ENCODE measurements around the gene CCDC178.
"Not testable (repeated sequence)": the region's sequence is repeated elsewhere in the genome, so short reads cannot be mapped to it uniquely, and the experiment has no call there.

The CCDC178 gene

GRCh38 chr18:33169218-33169617 is 271.3 kb downstream of the CCDC178 start:
- H3K4me2 ChIP-seq (ENCODE audit: low read depth, low read length, poor library complexity, severe bottlenecking) = no peak overlapping the region
- H3K36me3 ChIP-seq (ENCODE audit: low read length) = no peaks in the 10 kb centered on the region
- H3K9me3 ChIP-seq (ENCODE audit: insufficient read depth, low read length) = no peaks in the 10 kb centered on the region
- no peaks in the 10 kb centered on the region for H3K27me3 ChIP-seq (ENCODE audit: low read length)
- no peak overlapping the region for H3K27ac ChIP-seq (ENCODE audit: low read depth, low read length)
- H3F3A ChIP-seq (ENCODE audit: insufficient read depth) = no peaks in the 10 kb centered on the region
- no peaks in the 10 kb centered on the region for H3K79me2 ChIP-seq (ENCODE audit: insufficient read depth, low read length)
- no peak overlapping the region for H3K9ac ChIP-seq (ENCODE audit: low read length)
- no peaks in the 10 kb centered on the region for H4K20me1 ChIP-seq (ENCODE audit: low read depth, low read length)
- H3K9me2 ChIP-seq (replicated peaks; ENCODE audit: insufficient read depth, low read length) = no peaks in the 10 kb centered on the region
- TF ChIP-seq EZH2phosphoT487 (conservative IDR thresholded peaks at IDR 0.05; ENCODE audit: low read length) = no peak
- TF ChIP-seq CTCF (IDR thresholded peaks at IDR 0.05; ENCODE audit: insufficient read depth, low read length, poor library complexity, severe bottlenecking) = no peak
- H3K4me3 ChIP-seq (ENCODE audit: insufficient read depth, low read length, poor library complexity, severe bottlenecking) = no peak overlapping the region
- H2AFZ ChIP-seq (ENCODE audit: low read depth, low read length, severe bottlenecking) = no peak overlapping the region

- H3K9ac ChIP-seq (ENCODE audit: low read length); H4K20me1 ChIP-seq (ENCODE audit: low read depth, low read length); H3K4me3 ChIP-seq (ENCODE audit: insufficient read depth, low read length, poor library complexity, severe bottlenecking); H3K27ac ChIP-seq (ENCODE audit: low read depth, low read length); H3K4me2 ChIP-seq (ENCODE audit: low read depth, low read length, poor library complexity, severe bottlenecking); H3K36me3 ChIP-seq (ENCODE audit: low read length); H3K27me3 ChIP-seq (ENCODE audit: low read length); H3K9me2 ChIP-seq (replicated peaks; ENCODE audit: insufficient read depth, low read length); H3K79me2 ChIP-seq (ENCODE audit: insufficient read depth, low read length); H3F3A ChIP-seq (ENCODE audit: insufficient read depth); H3K9me3 ChIP-seq (ENCODE audit: insufficient read depth, low read length); H2AFZ ChIP-seq (ENCODE audit: low read depth, low read length, severe bottlenecking): not testable (repeated sequence)
These were observed 276.4 kb downstream of the CCDC178 start for GRCh38 chr18:33164121-33164520.

GRCh38 chr18:33161131-33161530 is 279.4 kb downstream of the CCDC178 start:
- TF ChIP-seq CTCF (IDR thresholded peaks at IDR 0.05; ENCODE audit: insufficient read depth, low read length, poor library complexity, severe bottlenecking) = no peak
- no peak for TF ChIP-seq EZH2phosphoT487 (conservative IDR thresholded peaks at IDR 0.05; ENCODE audit: low read length)
- Histone ChIP-seq H3K4me3 (ENCODE audit: insufficient read depth, low read length, poor library complexity, severe bottlenecking) (no peak overlapping the region), H3K36me3 (ENCODE audit: low read length) (no peaks in the 10 kb centered on the region), H3K4me2 (ENCODE audit: low read depth, low read length, poor library complexity, severe bottlenecking) (no peak overlapping the region), H2AFZ (ENCODE audit: low read depth, low read length, severe bottlenecking) (no peak overlapping the region), H3K9me3 (ENCODE audit: insufficient read depth, low read length) (no peaks in the 10 kb centered on the region), H3K9ac (ENCODE audit: low read length) (no peak overlapping the region), H3K27ac (ENCODE audit: low read depth, low read length) (no peak overlapping the region), H3K27me3 (ENCODE audit: low read length) (no peaks in the 10 kb centered on the region), H3K9me2 (replicated peaks; ENCODE audit: insufficient read depth, low read length) (no peaks in the 10 kb centered on the region), H4K20me1 (ENCODE audit: low read depth, low read length) (no peaks in the 10 kb centered on the region), H3F3A (ENCODE audit: insufficient read depth) (no peaks in the 10 kb centered on the region), H3K79me2 (ENCODE audit: insufficient read depth, low read length) (no peaks in the 10 kb centered on the region)

- Histone ChIP-seq H3K9ac (ENCODE audit: low read length) (no peak overlapping the region), H4K20me1 (ENCODE audit: low read depth, low read length) (0 out of 2 replicates have a peak, but pooled peaks cover 5% of the 10 kb centered on the region), H3K36me3 (ENCODE audit: low read length) (no peaks in the 10 kb centered on the region), H3K9me3 (ENCODE audit: insufficient read depth, low read length) (no peaks in the 10 kb centered on the region), H3K27me3 (ENCODE audit: low read length) (no peaks in the 10 kb centered on the region), H3F3A (ENCODE audit: insufficient read depth) (no peaks in the 10 kb centered on the region), H3K4me2 (ENCODE audit: low read depth, low read length, poor library complexity, severe bottlenecking) (no peak overlapping the region), H2AFZ (ENCODE audit: low read depth, low read length, severe bottlenecking) (no peak overlapping the region), H3K4me3 (ENCODE audit: insufficient read depth, low read length, poor library complexity, severe bottlenecking) (no peak overlapping the region), H3K79me2 (ENCODE audit: insufficient read depth, low read length) (no peaks in the 10 kb centered on the region), H3K27ac (ENCODE audit: low read depth, low read length) (no peak overlapping the region), H3K9me2 (replicated peaks; ENCODE audit: insufficient read depth, low read length) (no peaks in the 10 kb centered on the region)
- TF ChIP-seq EZH2phosphoT487 (conservative IDR thresholded peaks at IDR 0.05; ENCODE audit: low read length) (no peak), CTCF (IDR thresholded peaks at IDR 0.05; ENCODE audit: insufficient read depth, low read length, poor library complexity, severe bottlenecking) (no peak)
These were observed 281.4 kb downstream of the CCDC178 start for GRCh38 chr18:33159151-33159550.

Data from SU-DHL-6 (cell line).